SU-DHL-6 (cell line): ENCODE results near the gene TM9SF4.

Experiments
- EZH2phosphoT487 ChIP-seq: fragments of 200-600 bp; sonication (generic), shearing (Covaris generic); conservative IDR thresholded peaks from 2 replicates; pipeline ENCODE4 v1.6.1; 2018; ENCODE audit warnings: mild to moderate bottlenecking, antibody characterized with exemption, low read length, moderate library complexity, mixed read lengths
- TF ChIP-seq, protein P1 (sequence below): fragments of 200-600 bp; sonication (generic); IDR thresholded peaks from one replicate; pipeline ENCODE4 v1.5.1; 2017; ENCODE audit warnings: antibody characterized with exemption, mild to moderate bottlenecking, low read length, moderate library complexity; ENCODE audit not compliant: insufficient read depth, poor library complexity, severe bottlenecking

- no peak for TF ChIP-seq EZH2phosphoT487
- TF ChIP-seq, protein P1, sequence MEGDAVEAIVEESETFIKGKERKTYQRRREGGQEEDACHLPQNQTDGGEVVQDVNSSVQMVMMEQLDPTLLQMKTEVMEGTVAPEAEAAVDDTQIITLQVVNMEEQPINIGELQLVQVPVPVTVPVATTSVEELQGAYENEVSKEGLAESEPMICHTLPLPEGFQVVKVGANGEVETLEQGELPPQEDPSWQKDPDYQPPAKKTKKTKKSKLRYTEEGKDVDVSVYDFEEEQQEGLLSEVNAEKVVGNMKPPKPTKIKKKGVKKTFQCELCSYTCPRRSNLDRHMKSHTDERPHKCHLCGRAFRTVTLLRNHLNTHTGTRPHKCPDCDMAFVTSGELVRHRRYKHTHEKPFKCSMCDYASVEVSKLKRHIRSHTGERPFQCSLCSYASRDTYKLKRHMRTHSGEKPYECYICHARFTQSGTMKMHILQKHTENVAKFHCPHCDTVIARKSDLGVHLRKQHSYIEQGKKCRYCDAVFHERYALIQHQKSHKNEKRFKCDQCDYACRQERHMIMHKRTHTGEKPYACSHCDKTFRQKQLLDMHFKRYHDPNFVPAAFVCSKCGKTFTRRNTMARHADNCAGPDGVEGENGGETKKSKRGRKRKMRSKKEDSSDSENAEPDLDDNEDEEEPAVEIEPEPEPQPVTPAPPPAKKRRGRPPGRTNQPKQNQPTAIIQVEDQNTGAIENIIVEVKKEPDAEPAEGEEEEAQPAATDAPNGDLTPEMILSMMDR = no peak
Measured at GRCh38 chr20:32071395-32072167, 37.9 kb upstream of the TM9SF4 start.
